Panc1 (cell line): ENCODE results near the gene LY6G5B. TPM values are rescaled to one million over a fixed set of nuclear protein-coding genes. Genes with fewer than 3 reads are reported as not detected.

ENCODE experiments used
- ATAC-seq: fragments of 200-7000 bp; cut with Tn5 transposase; 2 replicates; pipeline ENCODE4 v1.9.1; 2020; ENCODE audit warnings: mild to moderate bottlenecking, moderate library complexity
- BruUV-seq: library from RNA; stranded (reverse); fragments of 400-500 nt; replicated peaks from 2 replicates; lab custom pipeline; 2021; lab: Mats Ljungman, UMichigan
- CTCF ChIA-PET: fragments of 300-600 bp; sonication (Branson Sonifier 250); formaldehyde crosslinking; loops from one replicate; lab custom pipeline; 2022; ENCODE audit warnings: antibody characterized with exemption; lab: Charles Lee
- POLR2A ChIA-PET: fragments of 300-600 bp; sonication (Branson Sonifier 250); formaldehyde crosslinking; loops from one replicate; lab custom pipeline; 2022; ENCODE audit warnings: antibody characterized with exemption; lab: Charles Lee
- DNase-seq: peaks from one replicate; pipeline ENCODE4 v3.0.0-alpha.2; 2010; ENCODE audit warnings: low read depth, low spot score
- H3K27ac ChIP-seq: 2 replicates; pipeline ENCODE4 v1.5.1; 2011; ENCODE audit warnings: mild to moderate bottlenecking, low read length, inconsistent platforms
- H3K27me3 ChIP-seq: fragments of 200-500 bp; sonication (Bioruptor generic); 2 replicates; pipeline ENCODE4 v1.6.0; 2014; ENCODE audit warnings: low read length, inconsistent platforms; ENCODE audit not compliant: control insufficient read depth, insufficient read depth
- H3K36me3 ChIP-seq: fragments of 200-500 bp; sonication (Bioruptor generic); 2 replicates; pipeline ENCODE4 v1.5.1; 2014; ENCODE audit warnings: inconsistent platforms, mild to moderate bottlenecking, low read length, moderate library complexity; ENCODE audit not compliant: control insufficient read depth, insufficient read depth
- H3K4me1 ChIP-seq: 2 replicates; pipeline ENCODE4 v1.5.1; 2011; ENCODE audit warnings: inconsistent platforms, mild to moderate bottlenecking, low read length, moderate library complexity; ENCODE audit not compliant: control insufficient read depth, insufficient read depth
- H3K4me3 ChIP-seq, 2 experiments: 2 replicates each; pipeline ENCODE4 v1.5.1; 2011 to 2012; ENCODE audit warnings: low read depth in 2 of 2, low read length in 2 of 2, mild to moderate bottlenecking in 2 of 2, inconsistent platforms in 1 of 2, moderate library complexity in 1 of 2
- H3K9me3 ChIP-seq: fragments of 200-500 bp; sonication (Bioruptor generic); 2 replicates; pipeline ENCODE4 v1.5.1; 2014; ENCODE audit warnings: low read depth, mild to moderate bottlenecking, inconsistent platforms, low read length, moderate library complexity; ENCODE audit not compliant: control insufficient read depth, insufficient read depth
- POLR2AphosphoS5 ChIP-seq: IDR thresholded peaks from 2 replicates; pipeline ENCODE4 v1.6.1; 2012; ENCODE audit warnings: mild to moderate bottlenecking, low read depth, low read length, moderate library complexity
- SIN3A ChIP-seq: IDR thresholded peaks from 2 replicates; pipeline ENCODE4 v1.6.1; 2012; ENCODE audit warnings: low read depth, mild to moderate bottlenecking, low read length, moderate library complexity, borderline replicate concordance; ENCODE audit not compliant: insufficient read depth
- TCF7L2 ChIP-seq: IDR thresholded peaks from 2 replicates; pipeline ENCODE4 v1.6.1; 2011; ENCODE audit warnings: mild to moderate bottlenecking, low read depth, low read length, inconsistent platforms
- in situ Hi-C: cut with HindIII; loops from 2 replicates; pipeline ENCODE4 v1.10.0; 2016; ENCODE audit warnings: low sequenced_read_pairs, low pct_unique_long_range_greater_than_20kb
- intact Hi-C: fragments of 100-400 bp; cut with micrococcal nuclease; formaldehyde crosslinking; loops from one replicate; pipeline ENCODE4 v1.10.0; 2022; ENCODE audit not compliant: unreplicated experiment
- total RNA-seq: library from RNA; stranded (reverse); gene quantifications from one replicate; pipeline ENCODE4 v1.2.1, GENCODE V29; 2021; ENCODE audit not compliant: unreplicated experiment
- TF ChIP-seq, protein P1 (sequence below), 2 experiments: IDR thresholded peaks; 2 replicates each; pipeline ENCODE4 v1.6.1; 2011 to 2012; ENCODE audit warnings: low read depth in 2 of 2, control low read depth in 1 of 2, low read length in 1 of 2, mild to moderate bottlenecking in 1 of 2, moderate library complexity in 1 of 2; ENCODE audit not compliant: insufficient read depth in 1 of 2
- TF ChIP-seq, protein P2 (sequence below): fragments of 450-650 bp; IDR thresholded peaks from 2 replicates; pipeline ENCODE4 v1.5.1; 2017; ENCODE audit warnings: mild to moderate bottlenecking

Gene LY6G5B
- total RNA-seq, 1 experiment from 2014 or later, result 21.2 TPM

DNA sequence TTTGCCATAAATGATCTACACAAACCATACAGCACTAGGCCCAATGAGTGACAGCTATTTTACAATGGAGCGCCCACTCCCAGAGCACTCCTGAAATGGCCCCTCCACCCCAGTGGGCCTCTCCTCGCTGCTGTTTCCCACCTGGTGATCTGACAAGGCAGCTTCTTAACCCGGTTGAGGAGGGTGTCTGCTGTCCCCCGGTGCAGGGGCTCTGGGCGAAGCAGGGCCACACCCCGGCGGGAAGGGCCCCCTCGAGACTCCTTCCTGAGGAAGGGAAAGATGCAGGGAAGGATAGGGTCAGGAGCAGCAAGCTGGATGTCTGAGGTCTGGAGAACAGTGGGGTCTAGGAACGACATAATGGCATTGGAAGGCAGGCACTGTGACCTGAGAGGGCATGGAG is 23.1 kb downstream of the LY6G5B start:
- peaks cover 6% of the 10 kb centered on the region; the same call in 1 of the 2 replicates for H3K36me3 ChIP-seq
- H3K4me3 ChIP-seq, result no peak overlapping the region
- no peak overlapping the region for H3K27ac ChIP-seq
- CTCF ChIA-PET, result no interaction called here
- H3K27me3 ChIP-seq, result no peaks in the 10 kb centered on the region
- H3K4me1 ChIP-seq, result no peaks in the 10 kb centered on the region
- BruUV-seq, result no TSS peak
- intact Hi-C loops, result no loop called here
- H3K9me3 ChIP-seq, result no peaks in the 10 kb centered on the region
- DNase-seq, result no peak
- in situ Hi-C loops, result no loop called here
- no peak for ATAC-seq
- POLR2A ChIA-PET, result interaction anchor here (0.7 kb wide), 1 partner anchor 46 kb away, joined by 3 read pairs; no protein-coding TSS in a partner anchor
- TF ChIP-seq, protein P1, sequence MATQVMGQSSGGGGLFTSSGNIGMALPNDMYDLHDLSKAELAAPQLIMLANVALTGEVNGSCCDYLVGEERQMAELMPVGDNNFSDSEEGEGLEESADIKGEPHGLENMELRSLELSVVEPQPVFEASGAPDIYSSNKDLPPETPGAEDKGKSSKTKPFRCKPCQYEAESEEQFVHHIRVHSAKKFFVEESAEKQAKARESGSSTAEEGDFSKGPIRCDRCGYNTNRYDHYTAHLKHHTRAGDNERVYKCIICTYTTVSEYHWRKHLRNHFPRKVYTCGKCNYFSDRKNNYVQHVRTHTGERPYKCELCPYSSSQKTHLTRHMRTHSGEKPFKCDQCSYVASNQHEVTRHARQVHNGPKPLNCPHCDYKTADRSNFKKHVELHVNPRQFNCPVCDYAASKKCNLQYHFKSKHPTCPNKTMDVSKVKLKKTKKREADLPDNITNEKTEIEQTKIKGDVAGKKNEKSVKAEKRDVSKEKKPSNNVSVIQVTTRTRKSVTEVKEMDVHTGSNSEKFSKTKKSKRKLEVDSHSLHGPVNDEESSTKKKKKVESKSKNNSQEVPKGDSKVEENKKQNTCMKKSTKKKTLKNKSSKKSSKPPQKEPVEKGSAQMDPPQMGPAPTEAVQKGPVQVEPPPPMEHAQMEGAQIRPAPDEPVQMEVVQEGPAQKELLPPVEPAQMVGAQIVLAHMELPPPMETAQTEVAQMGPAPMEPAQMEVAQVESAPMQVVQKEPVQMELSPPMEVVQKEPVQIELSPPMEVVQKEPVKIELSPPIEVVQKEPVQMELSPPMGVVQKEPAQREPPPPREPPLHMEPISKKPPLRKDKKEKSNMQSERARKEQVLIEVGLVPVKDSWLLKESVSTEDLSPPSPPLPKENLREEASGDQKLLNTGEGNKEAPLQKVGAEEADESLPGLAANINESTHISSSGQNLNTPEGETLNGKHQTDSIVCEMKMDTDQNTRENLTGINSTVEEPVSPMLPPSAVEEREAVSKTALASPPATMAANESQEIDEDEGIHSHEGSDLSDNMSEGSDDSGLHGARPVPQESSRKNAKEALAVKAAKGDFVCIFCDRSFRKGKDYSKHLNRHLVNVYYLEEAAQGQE (IDR thresholded peaks at IDR 0.05; ENCODE audit: insufficient read depth in 1 of 2, low read depth in 2 of 2, low read length in 1 of 2), result no peak
- no peak for TF ChIP-seq POLR2AphosphoS5
- TF ChIP-seq, protein P2, sequence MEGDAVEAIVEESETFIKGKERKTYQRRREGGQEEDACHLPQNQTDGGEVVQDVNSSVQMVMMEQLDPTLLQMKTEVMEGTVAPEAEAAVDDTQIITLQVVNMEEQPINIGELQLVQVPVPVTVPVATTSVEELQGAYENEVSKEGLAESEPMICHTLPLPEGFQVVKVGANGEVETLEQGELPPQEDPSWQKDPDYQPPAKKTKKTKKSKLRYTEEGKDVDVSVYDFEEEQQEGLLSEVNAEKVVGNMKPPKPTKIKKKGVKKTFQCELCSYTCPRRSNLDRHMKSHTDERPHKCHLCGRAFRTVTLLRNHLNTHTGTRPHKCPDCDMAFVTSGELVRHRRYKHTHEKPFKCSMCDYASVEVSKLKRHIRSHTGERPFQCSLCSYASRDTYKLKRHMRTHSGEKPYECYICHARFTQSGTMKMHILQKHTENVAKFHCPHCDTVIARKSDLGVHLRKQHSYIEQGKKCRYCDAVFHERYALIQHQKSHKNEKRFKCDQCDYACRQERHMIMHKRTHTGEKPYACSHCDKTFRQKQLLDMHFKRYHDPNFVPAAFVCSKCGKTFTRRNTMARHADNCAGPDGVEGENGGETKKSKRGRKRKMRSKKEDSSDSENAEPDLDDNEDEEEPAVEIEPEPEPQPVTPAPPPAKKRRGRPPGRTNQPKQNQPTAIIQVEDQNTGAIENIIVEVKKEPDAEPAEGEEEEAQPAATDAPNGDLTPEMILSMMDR, result no peak

DNA sequence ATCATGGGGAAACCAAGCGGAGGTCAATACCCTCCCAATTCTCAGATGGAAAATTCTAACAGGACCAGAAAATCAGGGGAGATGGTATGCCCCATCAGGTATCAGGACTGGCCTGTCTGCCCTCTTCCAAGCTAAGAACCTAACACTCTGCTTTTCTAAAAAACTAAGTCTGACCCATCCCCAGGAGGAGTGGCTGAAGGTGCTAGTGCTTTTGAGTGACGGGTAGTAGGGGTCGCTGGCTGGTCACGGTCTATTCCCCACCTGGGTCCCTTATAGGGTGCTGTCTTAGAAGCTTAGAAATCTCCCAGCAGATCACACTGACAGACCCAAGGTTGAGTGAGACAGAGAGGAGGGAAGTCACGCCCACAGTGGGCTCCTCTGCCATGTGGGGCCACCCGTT is 23.8 kb downstream of the LY6G5B start:
- ChIA-PET CTCF (interaction anchor here (0.6 kb wide), 1 partner anchor 12 kb away, joined by 3 read pairs; no protein-coding TSS in a partner anchor), POLR2A (interaction anchor here (0.7 kb wide), 2 partner anchors 21 to 45 kb away, joined by 3 to 9 read pairs; no protein-coding TSS in a partner anchor)
- no TSS peak for BruUV-seq
- H3K4me3 ChIP-seq, result no peak overlapping the region
- no peaks in the 10 kb centered on the region for H3K4me1 ChIP-seq
- H3K27me3 ChIP-seq, result no peaks in the 10 kb centered on the region
- H3K27ac ChIP-seq, result no peak overlapping the region
- DNase-seq (no peak), ATAC-seq (no peak)
- intact Hi-C loops, result no loop called here
- no peaks in the 10 kb centered on the region for H3K9me3 ChIP-seq
- TF ChIP-seq SIN3A (no peak), TCF7L2 (no peak), POLR2AphosphoS5 (no peak)
- TF ChIP-seq, protein P1 (IDR thresholded peaks at IDR 0.05; ENCODE audit: insufficient read depth in 1 of 2, low read depth in 2 of 2, low read length in 1 of 2), result no peak
- TF ChIP-seq, protein P2, result no peak
- peaks cover 4% of the 10 kb centered on the region; the same call in 1 of the 2 replicates for H3K36me3 ChIP-seq
- in situ Hi-C loops, result no loop called here
